ENCODE results near the gene DENND2A. TPM values are rescaled to one million over a fixed set of nuclear protein-coding genes. Genes with fewer than 3 reads are reported as not detected.

Gene DENND2A
- total and polyA plus RNA-seq, 10 of the 15 experiments (the other 5 are each of a cell fraction or from before 2014, with no cell fraction given), result 0.01 TPM; not detected in 9

GRCh38 chr7:140497241-140497769 is 143.3 kb downstream of the DENND2A start:
- POLR2A ChIA-PET, result no interaction called here
- in situ Hi-C loops (cut with MboI) (no loop called here), intact Hi-C loops (cut with micrococcal nuclease; ENCODE audit: unreplicated experiment) (no loop called here)
- Histone ChIP-seq H3K4me1 (ENCODE audit: control insufficient read depth, insufficient read depth, low read length) (no peaks in the 10 kb centered on the region), H3K4me3 (no peak overlapping the region), H2AFZ (ENCODE audit: control insufficient read depth, low read depth, low read length) (no peak overlapping the region), H3K4me2 (ENCODE audit: control insufficient read depth, insufficient read depth) (no peak overlapping the region), H3K36me3 (ENCODE audit: control insufficient read depth in 2 of 2, insufficient read depth in 2 of 2, low read length in 1 of 2) (no peaks in the 10 kb centered on the region), H3K27ac (ENCODE audit: control insufficient read depth, insufficient read depth) (no peak overlapping the region), H3K9ac (ENCODE audit: control insufficient read depth, insufficient read depth, low read length) (no peak overlapping the region), H3K79me2 (ENCODE audit: control insufficient read depth, insufficient read depth, low read length) (no peaks in the 10 kb centered on the region), H4K20me1 (ENCODE audit: control insufficient read depth, insufficient read depth) (no peaks in the 10 kb centered on the region), H3K9me3 (replicated peaks; ENCODE audit: control insufficient read depth, insufficient read depth, low read length) (no peaks in the 10 kb centered on the region), H3K27me3 (replicated peaks in 1 of 2; ENCODE audit: control insufficient read depth in 2 of 2, insufficient read depth in 2 of 2, low read length in 1 of 2) (no peaks in the 10 kb centered on the region)
- FAIRE-seq (no peak), ATAC-seq (no peak), DNase-seq (ENCODE audit: low read depth, low spot score) (no peak)
- RAD21 ChIA-PET (ENCODE audit: unreplicated experiment), result interaction anchor here (2.2 kb wide), 1 partner anchor 20 kb away, joined by 8 read pairs; no protein-coding TSS in a partner anchor
- SMC1A ChIA-PET (ENCODE audit: uncharacterized antibody, unreplicated experiment), result no interaction called here
- WGBS (ENCODE audit: insufficient coverage, insufficient replicate concordance, low lambda C conversion rate, missing lambda C conversion rate), result 79% methylated on average over 5 of the region's 5 CpGs
- CTCF ChIA-PET, result no interaction called here
- no peak for TF ChIP-seq GATAD2B (conservative IDR thresholded peaks at IDR 0.05; ENCODE audit: low read depth)
- no peak for TF ChIP-seq ETV6 (conservative IDR thresholded peaks at IDR 0.05 in 1 of 2, IDR thresholded peaks at IDR 0.05 in 1 of 2; ENCODE audit: borderline replicate concordance in 1 of 2, low read depth in 1 of 2)
- no peak for TF ChIP-seq IRF4 (IDR thresholded peaks at IDR 0.05; ENCODE audit: low read depth, low read length)
- no peak for TF ChIP-seq TAF1 (IDR thresholded peaks at IDR 0.05; ENCODE audit: borderline replicate concordance, low read depth, low read length)
- TF ChIP-seq, protein P1, sequence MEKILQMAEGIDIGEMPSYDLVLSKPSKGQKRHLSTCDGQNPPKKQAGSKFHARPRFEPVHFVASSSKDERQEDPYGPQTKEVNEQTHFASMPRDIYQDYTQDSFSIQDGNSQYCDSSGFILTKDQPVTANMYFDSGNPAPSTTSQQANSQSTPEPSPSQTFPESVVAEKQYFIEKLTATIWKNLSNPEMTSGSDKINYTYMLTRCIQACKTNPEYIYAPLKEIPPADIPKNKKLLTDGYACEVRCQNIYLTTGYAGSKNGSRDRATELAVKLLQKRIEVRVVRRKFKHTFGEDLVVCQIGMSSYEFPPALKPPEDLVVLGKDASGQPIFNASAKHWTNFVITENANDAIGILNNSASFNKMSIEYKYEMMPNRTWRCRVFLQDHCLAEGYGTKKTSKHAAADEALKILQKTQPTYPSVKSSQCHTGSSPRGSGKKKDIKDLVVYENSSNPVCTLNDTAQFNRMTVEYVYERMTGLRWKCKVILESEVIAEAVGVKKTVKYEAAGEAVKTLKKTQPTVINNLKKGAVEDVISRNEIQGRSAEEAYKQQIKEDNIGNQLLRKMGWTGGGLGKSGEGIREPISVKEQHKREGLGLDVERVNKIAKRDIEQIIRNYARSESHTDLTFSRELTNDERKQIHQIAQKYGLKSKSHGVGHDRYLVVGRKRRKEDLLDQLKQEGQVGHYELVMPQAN (conservative IDR thresholded peaks at IDR 0.05), result no peak
- no peak for TF ChIP-seq YY1 (IDR thresholded peaks at IDR 0.05; ENCODE audit: low read depth, low read length)
- no peak for TF ChIP-seq MTA2 (IDR thresholded peaks at IDR 0.05; ENCODE audit: low read depth)
- TF ChIP-seq SPI1 (IDR thresholded peaks at IDR 0.05; ENCODE audit: borderline replicate concordance, insufficient read depth, low read depth, low read length), result no peak
- TF ChIP-seq, protein P2, sequence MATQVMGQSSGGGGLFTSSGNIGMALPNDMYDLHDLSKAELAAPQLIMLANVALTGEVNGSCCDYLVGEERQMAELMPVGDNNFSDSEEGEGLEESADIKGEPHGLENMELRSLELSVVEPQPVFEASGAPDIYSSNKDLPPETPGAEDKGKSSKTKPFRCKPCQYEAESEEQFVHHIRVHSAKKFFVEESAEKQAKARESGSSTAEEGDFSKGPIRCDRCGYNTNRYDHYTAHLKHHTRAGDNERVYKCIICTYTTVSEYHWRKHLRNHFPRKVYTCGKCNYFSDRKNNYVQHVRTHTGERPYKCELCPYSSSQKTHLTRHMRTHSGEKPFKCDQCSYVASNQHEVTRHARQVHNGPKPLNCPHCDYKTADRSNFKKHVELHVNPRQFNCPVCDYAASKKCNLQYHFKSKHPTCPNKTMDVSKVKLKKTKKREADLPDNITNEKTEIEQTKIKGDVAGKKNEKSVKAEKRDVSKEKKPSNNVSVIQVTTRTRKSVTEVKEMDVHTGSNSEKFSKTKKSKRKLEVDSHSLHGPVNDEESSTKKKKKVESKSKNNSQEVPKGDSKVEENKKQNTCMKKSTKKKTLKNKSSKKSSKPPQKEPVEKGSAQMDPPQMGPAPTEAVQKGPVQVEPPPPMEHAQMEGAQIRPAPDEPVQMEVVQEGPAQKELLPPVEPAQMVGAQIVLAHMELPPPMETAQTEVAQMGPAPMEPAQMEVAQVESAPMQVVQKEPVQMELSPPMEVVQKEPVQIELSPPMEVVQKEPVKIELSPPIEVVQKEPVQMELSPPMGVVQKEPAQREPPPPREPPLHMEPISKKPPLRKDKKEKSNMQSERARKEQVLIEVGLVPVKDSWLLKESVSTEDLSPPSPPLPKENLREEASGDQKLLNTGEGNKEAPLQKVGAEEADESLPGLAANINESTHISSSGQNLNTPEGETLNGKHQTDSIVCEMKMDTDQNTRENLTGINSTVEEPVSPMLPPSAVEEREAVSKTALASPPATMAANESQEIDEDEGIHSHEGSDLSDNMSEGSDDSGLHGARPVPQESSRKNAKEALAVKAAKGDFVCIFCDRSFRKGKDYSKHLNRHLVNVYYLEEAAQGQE (IDR thresholded peaks at IDR 0.05; ENCODE audit: low read depth, low read length), result no peak
- TF ChIP-seq, protein P3, sequence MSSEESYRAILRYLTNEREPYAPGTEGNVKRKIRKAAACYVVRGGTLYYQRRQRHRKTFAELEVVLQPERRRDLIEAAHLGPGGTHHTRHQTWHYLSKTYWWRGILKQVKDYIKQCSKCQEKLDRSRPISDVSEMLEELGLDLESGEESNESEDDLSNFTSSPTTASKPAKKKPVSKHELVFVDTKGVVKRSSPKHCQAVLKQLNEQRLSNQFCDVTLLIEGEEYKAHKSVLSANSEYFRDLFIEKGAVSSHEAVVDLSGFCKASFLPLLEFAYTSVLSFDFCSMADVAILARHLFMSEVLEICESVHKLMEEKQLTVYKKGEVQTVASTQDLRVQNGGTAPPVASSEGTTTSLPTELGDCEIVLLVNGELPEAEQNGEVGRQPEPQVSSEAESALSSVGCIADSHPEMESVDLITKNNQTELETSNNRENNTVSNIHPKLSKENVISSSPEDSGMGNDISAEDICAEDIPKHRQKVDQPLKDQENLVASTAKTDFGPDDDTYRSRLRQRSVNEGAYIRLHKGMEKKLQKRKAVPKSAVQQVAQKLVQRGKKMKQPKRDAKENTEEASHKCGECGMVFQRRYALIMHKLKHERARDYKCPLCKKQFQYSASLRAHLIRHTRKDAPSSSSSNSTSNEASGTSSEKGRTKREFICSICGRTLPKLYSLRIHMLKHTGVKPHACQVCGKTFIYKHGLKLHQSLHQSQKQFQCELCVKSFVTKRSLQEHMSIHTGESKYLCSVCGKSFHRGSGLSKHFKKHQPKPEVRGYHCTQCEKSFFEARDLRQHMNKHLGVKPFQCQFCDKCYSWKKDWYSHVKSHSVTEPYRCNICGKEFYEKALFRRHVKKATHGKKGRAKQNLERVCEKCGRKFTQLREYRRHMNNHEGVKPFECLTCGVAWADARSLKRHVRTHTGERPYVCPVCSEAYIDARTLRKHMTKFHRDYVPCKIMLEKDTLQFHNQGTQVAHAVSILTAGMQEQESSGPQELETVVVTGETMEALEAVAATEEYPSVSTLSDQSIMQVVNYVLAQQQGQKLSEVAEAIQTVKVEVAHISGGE (CRISPR knock-in tag; IDR thresholded peaks at IDR 0.05), result no peak
- TF ChIP-seq POLR2AphosphoS2 (IDR thresholded peaks at IDR 0.05; ENCODE audit: low read depth, low read length), result no peak
- TF ChIP-seq TCF7 (IDR thresholded peaks at IDR 0.05; ENCODE audit: borderline replicate concordance), result no peak
- no peak for TF ChIP-seq ZNF24 (IDR thresholded peaks at IDR 0.05)
- no peak for TF ChIP-seq KDM1A (IDR thresholded peaks at IDR 0.05; ENCODE audit: borderline replicate concordance)
- no TSS peak for BruUV-seq (replicated peaks)

Measured in GM12878 (cell line).